H1 (cell line): ENCODE results near the gene MAP3K15. TPM values are rescaled to one million over a fixed set of nuclear protein-coding genes. Genes with fewer than 3 reads are reported as not detected.

Experiments used
- CTCF ChIA-PET: fragments of 300-600 bp; sonication (Branson Sonifier 250); formaldehyde crosslinking; loops from one replicate; lab custom pipeline; 2021; ENCODE audit not compliant: partially characterized antibody; lab: Charles Lee
- POLR2A ChIA-PET: fragments of 300-600 bp; sonication (Branson Sonifier 250); formaldehyde crosslinking; loops from one replicate; lab custom pipeline; 2021; ENCODE audit warnings: inconsistent platforms; ENCODE audit not compliant: partially characterized antibody; lab: Charles Lee
- DNase-seq, 2 experiments: peaks; one replicate each; pipeline versions ENCODE4 v3.0.0 to v3.0.0-alpha.2; 2010 to 2022; ENCODE audit warnings: low spot score in 2 of 2, low read depth in 1 of 2, mixed read lengths in 1 of 2
- FAIRE-seq: peaks from 2 replicates; lab custom pipeline; 2011; peaks lifted over from hg19 to GRCh38; lab: Jason Lieb, UNC
- H2AFZ ChIP-seq: 2 replicates; pipeline ENCODE4 v1.8.1; 2012; ENCODE audit warnings: low read length, inconsistent platforms
- H2AK5ac ChIP-seq: 2 replicates; pipeline ENCODE4 v1.6.1; 2013; ENCODE audit warnings: low read depth, low read length
- H2BK120ac ChIP-seq: replicated peaks from 2 replicates; pipeline ENCODE3; 2013; ENCODE audit warnings: low read depth, low read length, inconsistent platforms
- H2BK12ac ChIP-seq: 2 replicates; pipeline ENCODE4 v1.6.1; 2013; ENCODE audit warnings: low read depth, low read length
- H2BK15ac ChIP-seq: 2 replicates; pipeline ENCODE4 v1.6.1; 2013; ENCODE audit warnings: low read length
- H2BK20ac ChIP-seq: 2 replicates; pipeline ENCODE4 v1.6.1; 2013; ENCODE audit warnings: low read length
- H2BK5ac ChIP-seq: 2 replicates; pipeline ENCODE4 v1.6.1; 2013; ENCODE audit warnings: low read depth, low read length
- H3K14ac ChIP-seq: 2 replicates; pipeline ENCODE4 v1.6.1; 2013; ENCODE audit warnings: inconsistent platforms; ENCODE audit not compliant: insufficient read length
- H3K18ac ChIP-seq: 2 replicates; pipeline ENCODE4 v1.6.1; 2013; ENCODE audit warnings: low read length; ENCODE audit errors: extremely low read depth
- H3K23ac ChIP-seq: 2 replicates; pipeline ENCODE4 v1.6.1; 2013; ENCODE audit warnings: inconsistent platforms; ENCODE audit not compliant: insufficient read length
- H3K23me2 ChIP-seq: 2 replicates; pipeline ENCODE4 v1.6.1; 2013; ENCODE audit warnings: low read depth, low read length
- H3K27ac ChIP-seq: 2 replicates; pipeline ENCODE4 v1.6.1; 2011; ENCODE audit warnings: low read depth, low read length, inconsistent platforms
- H3K27me3 ChIP-seq, 4 experiments: replicated peaks in 1 of 4; 1 replicate in 1 of 4; 2 replicates in 3 of 4; pipeline versions ENCODE4 v1.6.1 to v1.8.1; 2011 to 2013; ENCODE audit warnings: low read length in 3 of 4, mild to moderate bottlenecking in 3 of 4, inconsistent platforms in 2 of 4, mixed read lengths in 2 of 4, moderate library complexity in 1 of 4; ENCODE audit not compliant: control insufficient read depth in 3 of 4, insufficient read depth in 3 of 4; ENCODE audit errors: extremely low read depth in 1 of 4
- H3K36me3 ChIP-seq, 4 experiments: 2 replicates each; pipeline versions ENCODE4 v1.6.1 to v1.8.1; 2011 to 2013; ENCODE audit warnings: mild to moderate bottlenecking in 4 of 4, low read length in 3 of 4, moderate library complexity in 2 of 4, control low read depth in 1 of 4, inconsistent platforms in 1 of 4; ENCODE audit not compliant: insufficient read depth in 4 of 4, control insufficient read depth in 2 of 4
- H3K4ac ChIP-seq: replicated peaks from 2 replicates; pipeline ENCODE3; 2013; ENCODE audit warnings: low read length, low read depth, mixed read lengths, inconsistent platforms; ENCODE audit not compliant: insufficient read length
- H3K4me1 ChIP-seq, 4 experiments: replicated peaks in 1 of 4; 1 replicate in 1 of 4; 2 replicates in 3 of 4; pipeline versions ENCODE4 v1.6.1 to v1.8.1; 2011 to 2013; ENCODE audit warnings: low read length in 3 of 4, inconsistent platforms in 2 of 4, mixed read lengths in 1 of 4; ENCODE audit not compliant: insufficient read depth in 4 of 4, control insufficient read depth in 3 of 4
- H3K4me2 ChIP-seq, 2 experiments: 2 replicates each; pipeline versions ENCODE4 v1.6.1 to v1.8.1; 2011 to 2013; ENCODE audit warnings: low read depth in 2 of 2, low read length in 2 of 2, control low read depth in 1 of 2, inconsistent platforms in 1 of 2, mild to moderate bottlenecking in 1 of 2; ENCODE audit not compliant: insufficient read depth in 1 of 2
- H3K4me3 ChIP-seq, 4 experiments: fragments of 200-600, 300-600 bp in 1 of 4; sonication (generic), shearing (Covaris generic), sonication (Bioruptor Twin) in 1 of 4; 2 replicates each; pipeline versions ENCODE4 v1.5.1 to v1.8.1; 2011 to 2016; ENCODE audit warnings: low read length in 4 of 4, low read depth in 3 of 4, control low read depth in 2 of 4, inconsistent platforms in 2 of 4, mild to moderate bottlenecking in 2 of 4, mixed read lengths in 1 of 4, moderate library complexity in 1 of 4; ENCODE audit not compliant: insufficient read depth in 2 of 4; ENCODE audit errors: extremely low read depth in 1 of 4
- H3K56ac ChIP-seq: replicated peaks from 2 replicates; pipeline ENCODE3; 2013; ENCODE audit warnings: low read depth, mild to moderate bottlenecking, mixed read lengths, low read length, inconsistent platforms; ENCODE audit not compliant: insufficient read length
- H3K79me1 ChIP-seq: 2 replicates; pipeline ENCODE4 v1.6.1; 2013; ENCODE audit warnings: low read depth, low read length, control low read depth
- H3K79me2 ChIP-seq, 2 experiments: 2 replicates each; pipeline versions ENCODE4 v1.6.1 to v1.8.1; 2012 to 2013; ENCODE audit warnings: low read length in 2 of 2, mild to moderate bottlenecking in 2 of 2, inconsistent platforms in 1 of 2; ENCODE audit not compliant: insufficient read depth in 2 of 2, control insufficient read depth in 1 of 2
- H3K9ac ChIP-seq, 4 experiments: replicated peaks in 1 of 4; 1 replicate in 1 of 4; 2 replicates in 3 of 4; pipeline versions ENCODE4 v1.6.1 to v1.8.1; 2011 to 2013; ENCODE audit warnings: low read depth in 3 of 4, low read length in 3 of 4, control low read depth in 2 of 4, mild to moderate bottlenecking in 2 of 4, moderate library complexity in 2 of 4, inconsistent platforms in 1 of 4; ENCODE audit errors: extremely low read depth in 1 of 4
- H3K9me3 ChIP-seq, 2 experiments: 2 replicates each; pipeline versions ENCODE4 v1.6.1 to v1.8.1; 2012 to 2013; ENCODE audit warnings: mild to moderate bottlenecking in 2 of 2, moderate library complexity in 2 of 2, control low read depth in 1 of 2, inconsistent platforms in 1 of 2, low read depth in 1 of 2, low read length in 1 of 2, mixed read lengths in 1 of 2; ENCODE audit not compliant: insufficient read depth in 2 of 2
- H4K20me1 ChIP-seq, 2 experiments: replicated peaks in 1 of 2; 2 replicates each; pipeline versions ENCODE3 to v1.8.1; 2011 to 2013; ENCODE audit warnings: inconsistent platforms in 2 of 2, low read length in 2 of 2, mild to moderate bottlenecking in 1 of 2; ENCODE audit not compliant: insufficient read depth in 2 of 2, control insufficient read depth in 1 of 2
- H4K5ac ChIP-seq: 2 replicates; pipeline ENCODE4 v1.6.1; 2013; ENCODE audit warnings: low read length, low read depth, mixed read lengths, inconsistent platforms; ENCODE audit not compliant: insufficient read length
- H4K8ac ChIP-seq: 2 replicates; pipeline ENCODE4 v1.8.0; 2013; ENCODE audit warnings: mild to moderate bottlenecking, moderate library complexity, low read length, inconsistent platforms; ENCODE audit not compliant: insufficient read depth; ENCODE audit errors: extremely low read depth
- H4K91ac ChIP-seq: replicated peaks from 2 replicates; pipeline ENCODE3; 2013; ENCODE audit warnings: low read length, mixed read lengths, inconsistent platforms; ENCODE audit not compliant: insufficient read length
- ASH2L ChIP-seq: fragments of 200-600, 300-600 bp; sonication (generic); IDR thresholded peaks from one replicate; pipeline ENCODE4 v1.7.1; 2017; ENCODE audit warnings: low read length
- CEBPB ChIP-seq: IDR thresholded peaks from 2 replicates; pipeline ENCODE4 v1.6.1; 2012; ENCODE audit warnings: low read depth, low read length
- CTBP2 ChIP-seq: IDR thresholded peaks from 2 replicates; pipeline ENCODE4 v1.7.0; 2011; ENCODE audit warnings: borderline replicate concordance, mild to moderate bottlenecking, moderate library complexity, mixed read lengths, low read length; ENCODE audit not compliant: insufficient read depth, insufficient read length
- GTF2F1 ChIP-seq: IDR thresholded peaks from 2 replicates; pipeline ENCODE4 v1.6.1; 2012; ENCODE audit warnings: low read depth, low read length, improper control_type of control experiment, borderline replicate concordance
- RXRA ChIP-seq: IDR thresholded peaks from 2 replicates; pipeline ENCODE4 v1.6.1; 2011; ENCODE audit warnings: low read depth, mild to moderate bottlenecking, low read length, moderate library complexity; ENCODE audit not compliant: insufficient read depth
- WGBS, 2 experiments: shearing (Covaris generic) in 1 of 2; methylation state at CpG; one replicate each; pipeline versions ENCODE4 v1.1.6 to v1.1.7; 2013 to 2015; ENCODE audit warnings: low lambda C conversion rate in 2 of 2, mixed read lengths in 2 of 2, inconsistent platforms in 1 of 2, low coverage in 1 of 2, missing lambda C conversion rate in 1 of 2; ENCODE audit not compliant: insufficient replicate concordance in 2 of 2, insufficient coverage in 1 of 2, insufficient read length in 1 of 2; ENCODE audit errors: extremely low coverage in 1 of 2, missing lambda C conversion rate in 1 of 2; 5-methylcytosine and 5-hydroxymethylcytosine counted together
- polyA plus RNA-seq, 7 experiments: library from polyadenylated mRNA; depleted of rRNA in 3 of 7; stranded (reverse) in 5 of 7; unstranded in 2 of 7; fragments of >200 nt in 5 of 7; fragments of 200-250 nt in 2 of 7; gene quantifications; 1 replicate in 5 of 7; 2 replicates in 1 of 7; 4 replicates in 1 of 7; pipeline versions ENCODE4 v1.2.1 to v1.2.3, GENCODE V29; 2011 to 2013; ENCODE audit warnings: missing spikeins in 2 of 7, mixed read lengths in 2 of 7
- total RNA-seq: library from RNA; stranded (reverse); fragmentation: NEBNext Ultra II Directional; extraction: Animal tissue kit (Norgen Biotek cat#: 25700); gene quantifications from 2 replicates; pipeline ENCODE4 v1.2.1, GENCODE V29; 2021

MAP3K15 gene
- total and polyA plus RNA-seq, 2 of the 8 experiments (the other 6 are each of a cell fraction or from before 2014, with no cell fraction given), result 1.8 to 2.4 TPM

- Histone ChIP-seq H2BK5ac (no peak overlapping the region; the same call in 1 of the 2 replicates), H4K5ac (no peak overlapping the region), H3K79me2 (no peaks in the 10 kb centered on the region), H3K4me3 (peak overlapping the region; percentile 58 to 71 (median 60)), H2BK12ac (no peak overlapping the region), H2BK120ac (no peak overlapping the region), H3K9me3 (no peaks in the 10 kb centered on the region), H2BK20ac (no peak overlapping the region), H3K9ac (no peak overlapping the region; a peak in 1 of 7 replicates), H3K4me2 (peak overlapping the region; percentile 47 to 94), H4K91ac (no peak overlapping the region), H3K23ac (no peak overlapping the region), H2BK15ac (no peak overlapping the region), H3K56ac (no peak overlapping the region), H3K79me1 (no peaks in the 10 kb centered on the region), H3K4me1 (0 out of 7 replicates have a peak, but pooled peaks cover 0 to 4% (median 0%) of the 10 kb centered on the region in 4 experiments), H4K20me1 (no peaks in the 10 kb centered on the region), H4K8ac (no peak overlapping the region), H2AK5ac (no peak overlapping the region), H3K14ac (no peak overlapping the region), H3K27me3 (peaks cover 0 to 5% (median 3%) of the 10 kb centered on the region in 4 experiments; a peak in 3 of 7 replicates), H3K23me2 (peaks cover 9% of the 10 kb centered on the region; the same call in 1 of the 2 replicates), H3K4ac (no peak overlapping the region), H3K27ac (no peak overlapping the region), H2AFZ (0 out of 2 replicates have a peak overlapping the region, but pooled peaks have one; percentile 32), H3K36me3 (no peaks in the 10 kb centered on the region), H3K18ac (no peak overlapping the region)
- no peak for FAIRE-seq
- DNase-seq, result peak in 1 of 2 experiments; percentile 53
- WGBS, 2 experiments, result 8% methylated on average over 10 of the region's 23 CpGs; no CpG with 5 or more reads in 1 of the 2 experiments
- ChIA-PET CTCF (interaction anchor here (0.9 kb wide), 1 partner anchor 9 kb away, joined by 4 read pairs; no protein-coding TSS in a partner anchor), POLR2A (no interaction called here)
- TF ChIP-seq ASH2L, result no peak
- TF ChIP-seq CEBPB, result no peak
- no peak for TF ChIP-seq CTBP2
- TF ChIP-seq GTF2F1, result no peak
- no peak for TF ChIP-seq RXRA
Measured at GRCh38 chrX:19373351-19373891, 141.9 kb downstream of the MAP3K15 start.
